ENCODE results near the gene RNF157.

RNF157 gene

GRCh38 chr17:76150712-76151622 lies 89.3 kb downstream of the RNF157 start:
- peaks cover 0 to 50% of the 10 kb centered on the region in 2 experiments; a peak in 1 of 3 replicates for H3K36me3 ChIP-seq (ENCODE audit: control insufficient read depth in 2 of 2, insufficient read depth in 1 of 2, low read length in 2 of 2)
- H3K4me3 ChIP-seq (ENCODE audit: low read depth, low read length): no peak overlapping the region
- ChIA-PET POLR2A (interaction anchor here (0.6 to 1.2 kb wide), 3 partner anchors 9 to 577 kb away, joined by 3 to 4 read pairs (median 4); no protein-coding TSS in a partner anchor), CTCF (interaction anchor here (0.5 to 5.4 kb wide), 9 partner anchors 10 to 187 kb away, joined by 3 to 30 read pairs (median 4); partner anchors contain the start of genes CDK3 and FOXJ1)
- TF ChIP-seq HOXC10 (CRISPR knock-in tag; IDR thresholded peaks at IDR 0.05): no peak
- no peak for TF ChIP-seq ZNF670 (tag by site-specific recombination; IDR thresholded peaks at IDR 0.05; ENCODE audit: low read depth)
- TF ChIP-seq ZNF521 (tag by site-specific recombination; IDR thresholded peaks at IDR 0.05): no peak
- no peak for TF ChIP-seq BCL11A (tag by site-specific recombination; IDR thresholded peaks at IDR 0.05; ENCODE audit: low read depth)
- no peak for TF ChIP-seq ZNF394 (tag by site-specific recombination; IDR thresholded peaks at IDR 0.05; ENCODE audit: borderline replicate concordance)
- no peak for TF ChIP-seq MYNN (tag by site-specific recombination; IDR thresholded peaks at IDR 0.05; ENCODE audit: borderline replicate concordance)
- no peak for TF ChIP-seq IKZF3 (tag by site-specific recombination; IDR thresholded peaks at IDR 0.05)
- no peak for TF ChIP-seq ZNF544 (tag by site-specific recombination; IDR thresholded peaks at IDR 0.05)
- TF ChIP-seq SCRT1 (tag by site-specific recombination; IDR thresholded peaks at IDR 0.05; ENCODE audit: borderline replicate concordance): no peak
- TF ChIP-seq ZNF513 (tag by site-specific recombination; IDR thresholded peaks at IDR 0.05): no peak
- no peak for TF ChIP-seq AEBP2 (tag by site-specific recombination; IDR thresholded peaks at IDR 0.05; ENCODE audit: borderline replicate concordance)
- TF ChIP-seq KLF16 (tag by site-specific recombination; IDR thresholded peaks at IDR 0.05): no peak
- no peak for TF ChIP-seq GLI4 (tag by site-specific recombination; IDR thresholded peaks at IDR 0.05)
- no peak for TF ChIP-seq ZNF266 (tag by site-specific recombination; IDR thresholded peaks at IDR 0.05; ENCODE audit: low read depth)
- TF ChIP-seq ZNF639 (tag by site-specific recombination; IDR thresholded peaks at IDR 0.05): no peak
- TF ChIP-seq ZNF302 (tag by site-specific recombination; IDR thresholded peaks at IDR 0.05; ENCODE audit: low read depth): no peak
- no peak for TF ChIP-seq ZNF121 (tag by site-specific recombination; IDR thresholded peaks at IDR 0.05)
- H3K4me1 ChIP-seq (ENCODE audit: control insufficient read depth, insufficient read depth, low read length): no peaks in the 10 kb centered on the region
- H3K9me3 ChIP-seq (ENCODE audit: control insufficient read depth, insufficient read depth, low read depth, low read length): no peaks in the 10 kb centered on the region
- H3K27ac ChIP-seq (ENCODE audit: extremely low read depth, low read depth, low read length): no peak overlapping the region

- CTCF ChIA-PET: interaction anchor here (0.9 to 5.4 kb wide), 4 partner anchors 29 to 130 kb away, joined by 3 to 30 read pairs (median 4); no protein-coding TSS in a partner anchor
Measured at GRCh38 chr17:76149214-76149613, 91.1 kb downstream of the RNF157 start.

More at GRCh38 chr17:76149214-76149613, 91.1 kb downstream of the RNF157 start:
- POLR2A ChIA-PET: no interaction called here
- Histone ChIP-seq H3K4me3 (ENCODE audit: low read depth, low read length) (no peak overlapping the region), H3K9me3 (ENCODE audit: control insufficient read depth, insufficient read depth, low read depth, low read length) (no peaks in the 10 kb centered on the region), H3K36me3 (ENCODE audit: control insufficient read depth in 2 of 2, insufficient read depth in 1 of 2, low read length in 2 of 2) (peaks cover 0 to 43% of the 10 kb centered on the region in 2 experiments; a peak in 1 of 3 replicates), H3K27ac (ENCODE audit: extremely low read depth, low read depth, low read length) (no peak overlapping the region), H3K4me1 (ENCODE audit: control insufficient read depth, insufficient read depth, low read length) (no peaks in the 10 kb centered on the region)
- TF ChIP-seq ZNF121 (tag by site-specific recombination; IDR thresholded peaks at IDR 0.05): no peak
- no peak for TF ChIP-seq PRDM1 (tag by site-specific recombination; IDR thresholded peaks at IDR 0.05)
- TF ChIP-seq HOXC10 (CRISPR knock-in tag; IDR thresholded peaks at IDR 0.05): no peak
- no peak for TF ChIP-seq ZNF138 (tag by site-specific recombination; IDR thresholded peaks at IDR 0.05; ENCODE audit: borderline replicate concordance)
- TF ChIP-seq ZNF76 (tag by site-specific recombination; IDR thresholded peaks at IDR 0.05; ENCODE audit: borderline replicate concordance, low read depth): no peak
- TF ChIP-seq PRDM10 (tag by site-specific recombination; IDR thresholded peaks at IDR 0.05): no peak

Measured in HEK293 (cell line).